ENCODE results near the gene FLOT2.
"Not testable (repeated sequence)": the region's sequence is repeated elsewhere in the genome, so short reads cannot be mapped to it uniquely, and the experiment has no call there.

Gene FLOT2

DNA sequence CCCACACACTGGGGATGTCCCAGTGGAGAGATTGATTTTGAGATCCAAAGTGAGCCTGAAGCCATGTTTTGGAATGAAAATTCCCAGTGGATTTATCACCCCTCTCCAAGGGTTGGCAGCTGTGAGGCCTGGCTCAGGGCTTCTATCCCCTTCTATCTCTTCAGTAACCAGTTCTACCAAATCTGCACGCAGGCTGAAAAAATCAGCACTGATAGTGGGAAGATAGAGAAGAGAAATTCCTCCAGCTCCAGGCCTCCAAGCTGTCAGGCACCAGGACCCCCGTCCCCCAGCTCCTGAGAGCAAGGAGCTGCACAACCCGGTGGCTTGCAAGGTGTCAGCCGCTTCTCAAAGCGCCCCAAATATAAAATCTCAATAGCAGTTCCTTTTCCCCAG lies 1.0 kb downstream of the FLOT2 start:
- peak overlapping the region; percentile 80 for H3K4me3 ChIP-seq (ENCODE audit: low read depth, low read length)

DNA sequence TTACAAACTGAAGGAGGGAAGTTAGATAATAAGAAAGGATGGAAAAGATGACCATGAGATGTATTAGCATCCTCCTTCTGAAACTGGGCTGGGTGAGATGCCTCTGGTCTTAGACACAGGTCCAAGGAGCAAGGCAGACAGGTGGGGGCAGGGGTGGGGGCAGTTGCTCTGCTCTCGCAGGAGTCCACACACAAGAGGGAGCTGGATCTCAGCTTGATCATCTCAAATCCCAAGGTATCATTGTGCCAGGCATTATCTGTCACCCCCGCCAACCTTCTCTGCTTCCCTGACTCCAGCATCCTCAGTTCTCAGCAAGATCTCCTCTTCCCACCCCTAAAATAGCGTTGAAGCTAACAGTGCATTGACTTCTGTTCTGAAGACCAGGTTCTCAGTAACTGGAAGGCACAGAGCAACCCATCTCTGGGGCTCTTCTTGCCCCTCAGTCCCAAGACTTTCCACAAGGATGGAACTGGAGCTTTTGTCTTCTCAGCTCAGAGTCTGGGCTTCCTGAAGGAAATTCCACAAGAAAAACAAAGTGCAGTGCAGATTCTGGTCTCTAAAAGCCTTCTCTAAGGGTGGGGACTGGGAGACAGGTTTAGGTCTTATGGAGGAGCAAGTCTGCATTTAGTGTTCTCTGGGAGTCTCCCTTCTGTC lies 1.6 kb downstream of the FLOT2 start:
- H3K4me3 ChIP-seq (ENCODE audit: low read depth, low read length): peak overlapping the region; percentile 80

DNA sequence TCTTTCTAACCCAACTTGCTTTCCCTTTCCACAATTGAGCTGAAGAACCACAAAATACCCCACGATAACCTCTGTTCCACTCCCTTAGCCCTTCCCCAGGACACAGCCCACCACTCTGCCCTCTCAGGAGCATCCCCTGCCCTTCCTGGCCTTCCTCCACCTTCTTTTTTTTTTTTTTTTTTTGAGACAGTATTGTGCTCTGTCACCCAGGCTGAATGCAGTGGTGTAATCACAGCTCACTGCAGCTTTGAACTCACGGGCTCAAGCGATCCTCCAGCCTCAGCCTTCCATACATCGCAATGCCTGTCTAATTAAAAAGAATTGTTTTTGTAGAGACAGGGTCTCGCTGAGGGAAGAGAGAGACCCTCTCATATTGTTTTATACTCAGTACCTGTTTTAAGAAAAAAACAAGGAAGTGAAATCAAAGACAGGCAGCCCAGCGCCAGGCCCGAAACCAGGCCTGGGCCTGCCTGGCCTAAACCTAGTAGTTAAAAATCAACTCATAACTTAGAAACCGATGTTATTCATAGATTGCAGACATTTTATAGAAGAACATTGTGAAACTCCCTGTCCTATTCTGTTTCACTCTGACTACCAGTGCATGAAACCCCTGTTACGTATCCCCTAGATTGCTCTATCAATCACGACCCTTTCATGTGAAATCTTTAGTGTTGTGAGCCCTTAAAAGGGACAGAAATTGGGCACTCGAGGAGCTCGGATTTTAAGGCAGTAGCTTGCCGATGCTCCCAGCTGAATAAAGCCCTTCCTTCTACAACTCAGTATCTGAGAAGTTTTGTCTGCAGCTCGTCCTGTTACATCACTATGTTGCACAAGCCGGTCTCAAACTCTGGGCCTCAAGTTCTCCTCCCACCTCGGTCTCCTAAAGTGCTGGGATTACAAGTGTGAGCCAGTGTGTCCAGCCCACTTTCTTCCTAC lies 4.0 kb downstream of the FLOT2 start:
- H3K4me3 ChIP-seq (ENCODE audit: low read depth, low read length): not testable (repeated sequence)

DNA sequence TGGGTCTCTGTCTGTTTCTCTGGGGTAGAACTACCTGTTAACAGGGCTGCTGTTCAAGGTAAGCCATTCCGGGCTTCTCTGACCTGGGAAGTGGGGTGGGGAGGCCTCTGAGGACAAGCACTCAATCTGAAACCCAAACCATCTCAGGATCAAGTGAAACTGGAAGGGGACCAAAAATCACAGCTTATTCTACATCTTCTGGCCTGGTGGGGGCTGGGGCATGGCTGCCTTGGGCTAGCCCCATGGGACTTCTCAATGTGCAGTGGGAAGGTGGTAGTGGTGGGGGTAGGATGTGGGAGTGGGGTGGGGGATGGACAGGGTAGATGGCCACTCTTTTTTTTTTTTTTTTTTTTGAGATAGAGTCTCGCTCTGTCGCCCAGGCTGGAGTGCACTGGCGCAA lies 5.5 kb downstream of the FLOT2 start:
- no peak overlapping the region for H3K4me3 ChIP-seq (ENCODE audit: low read depth, low read length)

- H3K4me3 ChIP-seq (ENCODE audit: low read depth, low read length): no peak overlapping the region
Observed at GRCh38 chr17:28891201-28891600, 6.3 kb downstream of the FLOT2 start.

- no peak overlapping the region for H3K4me3 ChIP-seq (ENCODE audit: low read depth, low read length)
Observed at GRCh38 chr17:28889996-28890395, 7.5 kb downstream of the FLOT2 start.

DNA sequence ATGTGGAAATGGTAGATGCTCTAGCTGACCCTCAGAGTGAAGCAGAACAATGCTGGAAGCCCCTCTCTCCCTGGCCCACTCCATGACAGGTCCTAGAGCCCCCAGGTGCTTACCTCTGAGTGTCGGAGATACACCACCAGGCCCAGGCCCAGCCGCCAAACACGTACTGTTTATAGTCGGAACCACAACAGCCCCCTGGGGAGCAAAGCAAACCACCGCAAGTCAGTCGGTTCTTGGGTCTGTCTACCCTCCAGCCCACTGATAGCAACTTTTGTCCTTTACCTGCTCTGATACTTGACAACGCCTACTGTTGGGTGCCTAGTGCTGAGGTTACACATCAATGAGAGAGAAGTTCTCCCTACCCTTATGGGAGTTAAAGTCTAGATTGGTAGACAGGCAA lies 8.7 kb downstream of the FLOT2 start:
- no peak overlapping the region for H3K4me3 ChIP-seq (ENCODE audit: low read depth, low read length)

GRCh38 chr17:28887871-28888471 lies 9.6 kb downstream of the FLOT2 start:
- H3K4me3 ChIP-seq (ENCODE audit: low read depth, low read length): no peak overlapping the region

DNA sequence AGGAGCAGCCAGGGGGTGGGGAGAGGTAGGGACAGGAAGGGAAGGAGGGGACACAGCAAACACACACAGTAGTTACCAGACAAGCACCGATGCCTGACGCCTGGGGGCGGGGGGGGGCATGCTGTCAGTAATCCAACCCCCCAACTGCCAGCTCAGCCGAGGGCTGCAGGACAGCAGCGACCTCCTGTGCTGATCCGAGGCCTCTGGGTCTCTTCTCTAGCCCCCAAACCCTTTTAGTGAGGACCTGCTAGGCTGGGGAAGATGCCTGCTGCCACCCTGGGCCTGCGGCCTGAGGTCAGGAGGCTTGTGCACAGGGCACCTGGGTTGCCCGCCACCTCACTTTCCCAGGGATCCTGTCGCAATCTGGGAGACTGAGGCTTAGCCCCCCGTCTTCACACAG lies 11.6 kb downstream of the FLOT2 start:
- no peak overlapping the region for H3K4me3 ChIP-seq (ENCODE audit: low read depth, low read length)

GRCh38 chr17:28885363-28885762 lies 12.2 kb downstream of the FLOT2 start:
- H3K4me3 ChIP-seq (ENCODE audit: low read depth, low read length): no peak overlapping the region

- H3K4me3 ChIP-seq (ENCODE audit: low read depth, low read length): no peak overlapping the region
Observed at GRCh38 chr17:28883967-28884702, 13.4 kb downstream of the FLOT2 start.

- no peak overlapping the region for H3K4me3 ChIP-seq (ENCODE audit: low read depth, low read length)
Observed at GRCh38 chr17:28882154-28882895, 15.2 kb downstream of the FLOT2 start.

- H3K4me3 ChIP-seq (ENCODE audit: low read depth, low read length): no peak overlapping the region
Observed at GRCh38 chr17:28881533-28882056, 15.9 kb downstream of the FLOT2 start.

DNA sequence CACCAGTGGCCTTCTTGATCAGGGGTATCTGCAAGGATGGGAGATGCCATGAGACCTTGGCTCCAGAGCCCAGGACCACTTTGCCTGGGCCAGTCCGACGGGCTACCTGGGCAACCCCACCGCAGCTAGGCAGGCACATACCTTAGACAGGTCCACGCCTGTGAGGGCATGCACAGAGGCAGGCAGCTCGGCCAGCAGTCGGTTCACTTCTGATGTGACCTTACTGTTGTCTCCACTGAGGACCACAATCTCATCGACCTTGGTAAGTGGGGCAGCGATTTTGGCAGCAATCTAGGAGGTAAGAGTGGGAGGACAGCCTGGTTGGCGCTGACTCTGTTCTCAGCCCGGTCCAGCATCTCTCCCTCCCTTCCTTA lies 17.0 kb downstream of the FLOT2 start:
- H3K4me3 ChIP-seq (ENCODE audit: low read depth, low read length): no peak overlapping the region

- no peak overlapping the region for H3K4me3 ChIP-seq (ENCODE audit: low read depth, low read length)
Observed at GRCh38 chr17:28879886-28880571, 17.5 kb downstream of the FLOT2 start.

DNA sequence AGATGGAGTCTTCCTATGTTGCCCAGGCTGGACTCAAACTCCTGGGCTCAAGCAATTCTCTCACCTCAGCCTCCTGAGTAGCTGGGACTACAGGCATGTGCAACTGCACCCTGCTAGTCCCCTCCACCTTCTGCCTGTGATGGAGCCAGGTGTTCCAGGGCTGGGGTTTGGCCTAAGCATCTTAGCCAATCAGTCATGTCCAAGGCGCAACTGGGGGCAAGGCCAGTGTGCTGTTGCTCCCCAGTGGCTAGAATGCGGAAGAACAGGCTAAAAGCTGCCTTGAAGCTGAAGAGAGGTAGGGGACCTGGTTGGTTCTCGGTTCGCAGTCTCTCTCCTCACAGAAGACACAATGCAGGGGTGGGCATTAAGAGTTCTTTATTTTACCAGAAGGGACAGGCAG lies 18.6 kb downstream of the FLOT2 start:
- no peak overlapping the region for H3K4me3 ChIP-seq (ENCODE audit: low read depth, low read length)

GRCh38 chr17:28878158-28878910 lies 19.2 kb downstream of the FLOT2 start:
- H3K4me3 ChIP-seq (ENCODE audit: low read depth, low read length): no peak overlapping the region

DNA sequence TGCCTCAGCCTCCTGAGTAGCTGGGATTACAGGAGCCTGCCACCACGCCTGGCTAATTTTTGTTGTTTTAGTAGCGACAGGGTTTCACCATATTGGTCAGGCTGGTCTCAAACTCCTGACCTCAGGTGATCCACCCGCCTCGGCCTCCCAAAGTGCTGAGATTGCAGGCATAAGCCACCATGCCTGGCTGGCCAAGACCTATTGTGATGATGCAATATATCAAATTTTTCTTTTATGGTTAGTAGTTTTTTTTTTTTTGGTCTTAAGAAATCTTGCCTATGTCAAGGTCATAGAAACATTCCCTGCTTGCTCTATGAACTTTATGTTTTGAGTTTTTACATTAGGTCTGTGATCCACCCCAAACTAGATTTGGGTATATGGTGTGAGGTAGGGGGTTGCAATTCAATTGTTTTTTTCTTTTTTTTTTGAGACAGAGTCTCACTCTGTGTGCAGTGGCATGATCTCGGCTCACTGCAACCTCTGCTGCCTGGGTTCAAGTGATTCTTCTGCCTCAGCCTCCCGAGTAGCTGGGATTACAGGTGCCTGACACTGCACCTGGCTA lies 20.3 kb downstream of the FLOT2 start:
- not testable (repeated sequence) for H3K4me3 ChIP-seq (ENCODE audit: low read depth, low read length)
